GM12878 (cell line): ENCODE results near the gene PRKCE. TPM values are rescaled to one million over a fixed set of nuclear protein-coding genes. Genes with fewer than 3 reads are reported as not detected.

Experiments
- ATAC-seq: fragments of 200-7000 bp; cut with Tn5 transposase; 3 replicates; pipeline ENCODE4 v1.9.1; 2020; ENCODE audit warnings: mild to moderate bottlenecking, moderate library complexity
- BruUV-seq: library from RNA; stranded (reverse); fragments of 400-500 nt; replicated peaks from 2 replicates; lab custom pipeline; 2021; lab: Mats Ljungman, UMichigan
- CTCF ChIA-PET: fragments of 300-600 bp; sonication (Branson Sonifier 250); formaldehyde crosslinking; extraction: SDS; loops from one replicate; lab custom pipeline; 2021; ENCODE audit warnings: inconsistent platforms; lab: Yijun Ruan, JAX
- POLR2A ChIA-PET: fragments of 350-600 bp; formaldehyde crosslinking; extraction: SDS; loops from one replicate; lab custom pipeline; 2021; ENCODE audit warnings: inconsistent platforms; lab: Charles Lee
- RAD21 ChIA-PET: fragments of 300-600 bp; sonication (Branson Sonifier 250); formaldehyde crosslinking; loops from one replicate; lab custom pipeline; 2023; ENCODE audit warnings: antibody characterized with exemption; ENCODE audit not compliant: unreplicated experiment; lab: Charles Lee
- SMC1A ChIA-PET: fragments of 300-600 bp; sonication (Branson Sonifier 250); formaldehyde crosslinking; loops from one replicate; lab custom pipeline; 2023; ENCODE audit not compliant: unreplicated experiment, uncharacterized antibody; lab: Charles Lee
- DNase-seq: peaks from one replicate; pipeline ENCODE4 v3.0.0-alpha.2; 2011; ENCODE audit warnings: low read depth, low spot score
- FAIRE-seq: peaks from 3 replicates; lab custom pipeline; 2011; peaks lifted over from hg19 to GRCh38; lab: Jason Lieb, UNC
- H2AFZ ChIP-seq: 2 replicates; pipeline ENCODE4 v1.6.0; 2011; ENCODE audit warnings: low read depth, low read length, control low read depth; ENCODE audit not compliant: control insufficient read depth
- H3K27ac ChIP-seq: 2 replicates; pipeline ENCODE4 v1.5.1; 2011; ENCODE audit warnings: control low read depth; ENCODE audit not compliant: control insufficient read depth, insufficient read depth
- H3K27me3 ChIP-seq, 2 experiments: replicated peaks in 1 of 2; 2 replicates each; pipeline versions ENCODE4 v1.6.0 to v1.6.1; 2011; ENCODE audit warnings: low read length in 1 of 2; ENCODE audit not compliant: control insufficient read depth in 2 of 2, insufficient read depth in 2 of 2
- H3K36me3 ChIP-seq, 2 experiments: 2 replicates each; pipeline ENCODE4 v1.5.1; 2011; ENCODE audit warnings: low read length in 1 of 2; ENCODE audit not compliant: control insufficient read depth in 2 of 2, insufficient read depth in 2 of 2
- H3K4me1 ChIP-seq: 2 replicates; pipeline ENCODE4 v1.6.1; 2011; ENCODE audit warnings: mild to moderate bottlenecking, low read length, moderate library complexity, mixed read lengths; ENCODE audit not compliant: control insufficient read depth, insufficient read depth
- H3K4me2 ChIP-seq: 2 replicates; pipeline ENCODE4 v1.6.0; 2011; ENCODE audit warnings: control low read depth; ENCODE audit not compliant: control insufficient read depth, insufficient read depth
- H3K4me3 ChIP-seq: fragments of 200-600 bp; sonication (generic); 2 replicates; pipeline ENCODE4 v1.5.1; 2016
- H3K79me2 ChIP-seq: 2 replicates; pipeline ENCODE4 v1.6.0; 2011; ENCODE audit warnings: low read length; ENCODE audit not compliant: control insufficient read depth, insufficient read depth
- H3K9ac ChIP-seq: 2 replicates; pipeline ENCODE4 v1.8.0; 2011; ENCODE audit warnings: low read length, control low read depth, mixed read lengths; ENCODE audit not compliant: control insufficient read depth, insufficient read depth
- H3K9me3 ChIP-seq: replicated peaks from 3 replicates; pipeline ENCODE4 v1.5.1; 2011; ENCODE audit warnings: mild to moderate bottlenecking, low read length; ENCODE audit not compliant: control insufficient read depth, insufficient read depth
- H4K20me1 ChIP-seq: 2 replicates; pipeline ENCODE4 v1.6.0; 2011; ENCODE audit not compliant: control insufficient read depth, insufficient read depth
- ATF2 ChIP-seq: IDR thresholded peaks from 2 replicates; pipeline ENCODE4 v1.6.1; 2012; ENCODE audit warnings: low read length, inconsistent platforms
- BRCA1 ChIP-seq: IDR thresholded peaks from 2 replicates; pipeline ENCODE4 v1.6.1; 2011; ENCODE audit warnings: low read depth, low read length, improper control_type of control experiment
- ESRRA ChIP-seq: IDR thresholded peaks from 2 replicates; pipeline ENCODE4 v1.6.1; 2012; ENCODE audit warnings: mild to moderate bottlenecking, low read length, improper control_type of control experiment
- GABPA ChIP-seq: IDR thresholded peaks from 2 replicates; pipeline ENCODE4 v1.6.1; 2014; ENCODE audit warnings: antibody characterized with exemption, low read depth, mild to moderate bottlenecking, inconsistent platforms
- HDGF ChIP-seq: fragments of 450-650 bp; IDR thresholded peaks from 2 replicates; pipeline ENCODE4 v1.6.1; 2016; ENCODE audit warnings: antibody characterized with exemption
- NRF1 ChIP-seq: conservative IDR thresholded peaks from 2 replicates; pipeline ENCODE4 v1.6.1; 2011; ENCODE audit warnings: mild to moderate bottlenecking, low read depth, low read length, improper control_type of control experiment
- PML ChIP-seq: IDR thresholded peaks from 2 replicates; pipeline ENCODE4 v1.6.1; 2012; ENCODE audit warnings: low read length, inconsistent platforms
- POU2F2 ChIP-seq: IDR thresholded peaks from 3 replicates; pipeline ENCODE4 v1.6.1; 2011; ENCODE audit warnings: low read depth, mild to moderate bottlenecking, low read length, borderline replicate concordance
- RELB ChIP-seq: fragments of 450-650 bp; IDR thresholded peaks from 2 replicates; pipeline ENCODE4 v1.6.1; 2017; ENCODE audit warnings: low read depth, mild to moderate bottlenecking, moderate library complexity
- TCF12 ChIP-seq: IDR thresholded peaks from 2 replicates; pipeline ENCODE4 v1.6.1; 2011; ENCODE audit warnings: low read depth, mild to moderate bottlenecking, low read length
- ZSCAN29 ChIP-seq: fragments of 450-650 bp; IDR thresholded peaks from 2 replicates; pipeline ENCODE4 v1.6.1; 2017; ENCODE audit warnings: mild to moderate bottlenecking, moderate library complexity
- WGBS: methylation state at CpG from one replicate; pipeline ENCODE4 v1.1.6; 2016; ENCODE audit warnings: low lambda C conversion rate; ENCODE audit not compliant: insufficient replicate concordance, insufficient coverage; ENCODE audit errors: missing lambda C conversion rate; 5-methylcytosine and 5-hydroxymethylcytosine counted together
- in situ Hi-C: fragments of 300-500 bp; cut with MboI; formaldehyde crosslinking; loops from 9 replicates; pipeline ENCODE4 v1.14.3; 2018; ENCODE audit warnings: mixed read lengths
- intact Hi-C: fragments of 100-400 bp; cut with micrococcal nuclease; formaldehyde crosslinking; loops from one replicate; pipeline ENCODE4 v1.14.2; 2022; ENCODE audit not compliant: unreplicated experiment
- polyA plus RNA-seq, 11 experiments: library from polyadenylated mRNA; depleted of rRNA in 4 of 11; unstranded in 6 of 11; stranded (reverse) in 5 of 11; fragments of >200 nt; fragmentation: Nextera tagmentation in 4 of 11; fragmentation: Illumina TruSeq in 1 of 11; extraction: Ambion mirVana in 4 of 11; extraction: Trizol in 1 of 11; gene quantifications; 1 replicate in 1 of 11; 2 replicates in 10 of 11; pipeline versions ENCODE4 v1.2.1 to v1.2.3, GENCODE V29; 2011 to 2016; ENCODE audit warnings: inconsistent platforms in 2 of 11, missing spikeins in 2 of 11, low read depth in 1 of 11
- total RNA-seq, 4 experiments: library from RNA; depleted of rRNA in 3 of 4; stranded (reverse); fragments of >200 nt in 3 of 4; fragmentation: Illumina TruSeq in 1 of 4; extraction: Trizol in 1 of 4; gene quantifications; 2 replicates each; pipeline versions ENCODE4 v1.2.1 to v1.2.3, GENCODE V29; 2013 to 2021

The PRKCE gene
- total and polyA plus RNA-seq, 10 of the 15 experiments (the other 5 are each of a cell fraction or from before 2014, with no cell fraction given), result 2.6 to 28.2 (median 11.3) TPM

- Histone ChIP-seq H3K36me3 (no peaks in the 10 kb centered on the region), H4K20me1 (no peaks in the 10 kb centered on the region), H3K4me2 (no peak overlapping the region), H3K9ac (no peak overlapping the region), H2AFZ (no peak overlapping the region), H3K4me1 (no peaks in the 10 kb centered on the region), H3K4me3 (no peak overlapping the region), H3K9me3 (no peaks in the 10 kb centered on the region), H3K79me2 (no peaks in the 10 kb centered on the region), H3K27ac (no peak overlapping the region), H3K27me3 (no peaks in the 10 kb centered on the region)
- FAIRE-seq, result no peak
- intact Hi-C loops, result no loop called here
- DNase-seq, result no peak
- ChIA-PET POLR2A (no interaction called here), SMC1A (interaction anchor here (0.9 kb wide), 1 partner anchor 11 kb away, joined by 3 read pairs; no protein-coding TSS in a partner anchor), RAD21 (no interaction called here), CTCF (interaction anchor here (1.1 to 1.6 kb wide), 2 partner anchors 12 to 22 kb away, joined by 4 to 5 read pairs; no protein-coding TSS in a partner anchor)
- in situ Hi-C loops, result no loop called here
- no TSS peak for BruUV-seq
- WGBS, result 56% methylated on average over 2 of the region's 2 CpGs
- no peak for ATAC-seq
- TF ChIP-seq GABPA (no peak), NRF1 (no peak), ATF2 (no peak), BRCA1 (no peak), TCF12 (no peak), ZSCAN29 (no peak), PML (no peak), ESRRA (no peak), RELB (no peak), POU2F2 (no peak), HDGF (no peak)
Measured at GRCh38 chr2:46041434-46041833, 390.0 kb downstream of the PRKCE start.
